ENCODE results near the gene HOXC13. TPM values are rescaled to one million over a fixed set of nuclear protein-coding genes. Genes with fewer than 3 reads are reported as not detected.

The HOXC13 gene
- total RNA-seq, 1 donor from 2014 or later, result not detected

DNA sequence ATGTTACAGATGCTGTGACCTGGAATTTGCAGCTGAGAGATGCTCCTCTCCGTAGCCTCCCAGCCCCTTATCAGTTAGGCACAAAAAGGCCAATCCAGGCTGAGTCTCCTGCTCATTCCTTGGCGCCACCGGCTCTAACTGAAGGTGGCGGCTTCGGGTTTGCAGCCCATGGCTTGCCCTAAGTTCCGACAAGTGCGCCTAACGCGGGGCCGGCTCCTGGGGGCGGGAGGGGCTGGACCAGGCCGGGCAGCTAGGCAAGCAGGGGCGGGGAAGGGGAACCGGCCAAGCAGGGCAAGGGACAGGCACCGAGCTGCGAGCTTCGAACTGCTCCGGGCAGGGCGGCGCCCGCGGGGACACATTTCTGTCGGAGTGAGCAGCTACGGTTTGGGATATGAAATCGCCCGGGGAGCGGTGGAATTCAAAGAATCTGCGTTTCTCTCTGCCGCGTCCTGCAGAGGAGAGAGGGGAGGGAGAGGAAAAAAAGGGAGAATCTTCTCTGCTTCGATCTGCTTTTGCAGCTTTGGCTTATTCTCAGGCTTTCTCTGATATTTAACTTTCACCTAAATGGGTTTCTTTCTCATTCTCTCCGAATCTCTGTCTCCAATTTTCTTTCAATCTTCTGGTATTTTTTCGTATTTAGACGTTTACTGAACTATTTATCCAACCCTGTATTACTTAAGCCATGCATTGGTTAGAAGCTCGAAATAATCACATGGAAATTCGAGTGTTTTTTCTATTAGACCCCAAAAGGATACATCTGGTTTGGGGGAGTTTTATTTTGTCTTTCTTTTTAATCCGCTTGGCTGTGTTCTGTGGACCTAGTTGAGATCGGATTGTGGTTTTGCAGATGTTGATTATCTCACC lies 14.5 kb downstream of the HOXC13 start:
- ATAC-seq, result no peak
- intact Hi-C loops (cut with DNase I), result no loop called here
- DNase-seq (ENCODE audit: missing footprints), result no peak

- no peak for ATAC-seq
- intact Hi-C loops (cut with DNase I), result no loop called here
- DNase-seq (ENCODE audit: missing footprints), result no peak
Observed at GRCh38 chr12:53953831-53954693, 15.4 kb downstream of the HOXC13 start.

DNA sequence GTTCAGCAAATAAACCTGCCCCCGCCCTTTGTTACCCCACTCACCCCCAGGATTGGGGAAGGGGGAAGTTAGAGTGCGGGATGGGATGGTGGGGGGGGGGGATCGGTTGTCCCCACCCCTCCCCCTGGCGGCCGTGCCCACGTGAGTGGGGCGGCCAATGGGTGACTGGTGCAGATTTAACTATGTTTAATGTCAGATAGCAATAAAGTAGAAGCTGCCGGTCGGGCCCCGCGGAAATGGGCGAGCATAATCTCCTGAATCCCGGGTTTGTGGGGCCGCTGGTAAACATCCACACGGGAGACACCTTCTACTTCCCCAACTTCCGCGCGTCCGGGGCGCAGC lies 16.0 kb downstream of the HOXC13 start, which contains the start of gene HOXC12:
Gene HOXC12, plus strand, starts transcription at position 210 of the 342 bp plus-strand sequence. Its CDS starts 27 bp downstream, at position 237.
- DNase-seq (ENCODE audit: missing footprints), result no peak
- ATAC-seq, result no peak
- intact Hi-C loops (cut with DNase I), result no loop called here

DNA sequence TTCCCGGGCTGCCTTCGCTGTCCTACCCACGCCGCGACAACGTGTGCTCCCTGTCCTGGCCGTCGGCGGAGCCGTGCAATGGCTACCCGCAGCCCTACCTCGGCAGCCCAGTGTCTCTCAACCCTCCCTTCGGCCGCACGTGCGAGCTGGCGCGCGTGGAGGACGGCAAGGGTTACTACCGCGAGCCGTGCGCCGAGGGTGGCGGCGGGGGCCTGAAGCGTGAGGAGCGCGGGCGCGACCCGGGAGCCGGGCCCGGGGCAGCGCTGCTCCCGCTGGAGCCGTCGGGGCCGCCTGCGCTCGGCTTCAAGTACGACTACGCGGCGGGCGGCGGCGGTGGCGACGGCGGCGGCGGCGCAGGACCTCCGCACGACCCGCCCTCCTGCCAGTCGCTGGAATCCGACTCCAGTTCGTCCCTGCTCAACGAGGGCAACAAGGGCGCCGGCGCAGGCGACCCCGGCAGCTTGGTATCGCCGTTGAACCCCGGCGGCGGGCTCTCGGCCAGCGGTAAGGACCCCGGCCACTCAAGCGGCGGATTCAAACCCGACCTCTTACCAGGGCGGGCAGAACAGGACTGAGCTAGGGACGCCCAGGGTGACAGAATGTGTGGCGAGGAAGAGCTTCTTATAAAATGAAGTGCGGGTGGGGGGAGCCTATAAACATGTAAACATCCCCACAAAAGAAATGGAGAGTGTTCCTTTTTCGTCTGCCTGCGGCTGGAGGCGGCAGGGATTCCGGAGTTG lies 16.6 kb downstream of the HOXC13 start:
- ATAC-seq (no peak), DNase-seq (ENCODE audit: missing footprints) (no peak)
- intact Hi-C loops (cut with DNase I), result no loop called here

GRCh38 chr12:53955776-53956250 lies 17.2 kb downstream of the HOXC13 start:
- ATAC-seq, result no peak
- intact Hi-C loops (cut with DNase I), result no loop called here
- no peak for DNase-seq (ENCODE audit: missing footprints)

GRCh38 chr12:53956251-53956887 lies 17.7 kb downstream of the HOXC13 start:
- ATAC-seq (no peak), DNase-seq (ENCODE audit: missing footprints) (no peak)
- intact Hi-C loops (cut with DNase I), result no loop called here

DNA sequence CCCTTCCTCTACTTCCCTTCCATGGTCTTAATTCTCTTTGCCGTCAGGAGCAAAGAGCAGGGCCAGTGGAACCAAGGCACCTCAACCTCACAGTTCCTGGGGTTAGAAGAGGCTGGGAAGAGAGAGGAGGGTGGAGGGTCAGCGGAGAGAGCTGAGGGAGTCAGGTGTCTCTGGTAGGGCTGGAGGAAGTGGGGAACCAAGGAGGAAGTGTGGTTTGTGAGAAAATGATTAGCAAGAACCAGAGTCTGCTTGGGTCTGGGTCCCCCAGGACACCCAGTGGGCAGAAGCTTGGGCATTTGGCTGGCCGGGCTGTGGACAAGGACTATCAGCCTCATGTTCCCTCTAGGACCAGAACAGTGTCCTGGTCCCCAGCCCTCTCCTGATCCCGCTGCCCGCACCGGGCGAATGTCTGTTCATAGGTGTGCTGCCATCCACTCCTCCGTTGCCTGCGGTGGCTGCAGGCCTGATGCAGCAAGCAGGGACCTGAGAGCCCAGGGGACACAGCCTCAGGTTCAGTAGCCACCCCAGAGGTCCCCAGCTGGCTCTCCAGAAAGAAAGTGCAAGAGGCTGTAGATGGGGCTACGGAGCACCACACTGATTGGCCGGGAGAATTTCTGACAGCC lies 18.4 kb downstream of the HOXC13 start:
- ATAC-seq (no peak), DNase-seq (ENCODE audit: missing footprints) (no peak)
- intact Hi-C loops (cut with DNase I), result no loop called here

- ATAC-seq, result no peak
- intact Hi-C loops (cut with DNase I), result no loop called here
- no peak for DNase-seq (ENCODE audit: missing footprints)
Observed at GRCh38 chr12:53958128-53958527, 19.5 kb downstream of the HOXC13 start.

DNA sequence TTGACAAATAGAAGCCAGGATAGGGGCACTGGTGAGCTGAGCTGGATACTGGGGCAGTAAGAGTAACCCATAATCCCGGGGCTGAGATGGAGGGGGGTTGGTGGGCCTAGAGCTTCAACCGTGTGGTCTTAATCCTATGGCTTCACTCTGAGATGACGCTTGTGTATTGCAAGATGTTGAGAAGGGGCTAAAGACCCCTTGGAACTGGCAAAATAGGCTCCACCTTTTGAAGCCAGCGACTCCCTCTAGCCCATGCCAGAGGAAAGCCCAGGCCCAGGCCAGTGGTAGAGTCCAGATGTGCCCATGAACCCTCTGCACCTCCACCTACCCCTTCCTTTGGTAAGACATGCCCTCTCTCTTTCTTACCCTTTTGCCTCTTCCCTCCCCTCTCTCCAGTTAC lies 20.7 kb downstream of the HOXC13 start:
- intact Hi-C loops (cut with DNase I), result no loop called here
- ATAC-seq (no peak), DNase-seq (ENCODE audit: missing footprints) (no peak)

GRCh38 chr12:53960187-53961024 lies 21.8 kb downstream of the HOXC13 start:
- intact Hi-C loops (cut with DNase I), result no loop called here
- no peak for ATAC-seq
- DNase-seq (ENCODE audit: missing footprints), result no peak

- DNase-seq (ENCODE audit: missing footprints), result no peak
- intact Hi-C loops (cut with DNase I), result no loop called here
Observed at GRCh38 chr12:53961025-53961761, 22.6 kb downstream of the HOXC13 start.

GRCh38 chr12:53963005-53963404 lies 24.4 kb downstream of the HOXC13 start:
- intact Hi-C loops (cut with DNase I), result no loop called here
- ATAC-seq (no peak), DNase-seq (ENCODE audit: missing footprints) (no peak)

More at GRCh38 chr12:53961025-53961761, 22.6 kb downstream of the HOXC13 start:
- ATAC-seq, result no peak

DNA sequence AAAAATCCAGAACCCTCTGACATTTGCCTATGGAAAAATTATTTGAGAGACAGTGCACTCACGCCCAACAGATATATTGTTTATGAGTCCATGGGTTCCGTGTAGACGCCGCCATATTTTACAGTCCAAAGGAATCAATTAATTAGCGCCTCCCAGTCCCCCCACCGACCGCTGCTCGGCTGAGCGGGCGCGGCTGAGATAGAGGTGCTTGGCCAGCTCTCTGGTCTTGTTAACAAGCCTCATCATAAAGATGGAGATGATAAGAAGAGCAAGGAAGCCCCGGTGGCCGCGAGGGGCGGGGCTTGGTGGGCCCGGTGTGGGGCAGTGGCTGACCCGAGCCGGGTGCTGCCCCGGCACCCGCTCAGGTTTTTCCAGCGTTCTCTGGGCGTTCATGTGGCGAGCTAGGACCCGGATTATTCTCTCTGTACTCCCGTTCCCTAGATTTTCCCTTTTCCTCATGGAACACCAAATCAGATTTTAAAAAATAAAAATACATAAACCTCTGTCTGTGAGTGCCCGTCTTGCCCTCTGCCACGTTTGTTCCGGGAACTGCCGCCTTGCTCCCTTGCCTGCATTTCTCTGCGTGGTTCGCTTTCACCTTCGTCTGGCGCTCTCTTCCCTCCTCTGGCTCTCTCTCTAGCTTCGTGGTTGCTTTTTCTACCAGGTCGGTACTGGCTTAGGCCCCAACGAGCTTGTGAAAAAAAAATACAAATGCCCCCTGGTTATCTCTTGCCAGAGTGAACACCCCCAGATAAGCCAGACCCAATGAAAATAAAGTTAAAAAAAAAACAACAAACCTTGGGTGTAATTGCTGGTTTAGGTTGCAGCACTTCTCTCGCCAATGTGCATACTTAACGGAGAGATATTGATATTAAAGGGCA lies 25.0 kb downstream of the HOXC13 start:
- intact Hi-C loops (cut with DNase I), result no loop called here
- ATAC-seq, result no peak
- DNase-seq (ENCODE audit: missing footprints), result no peak

GRCh38 chr12:53964315-53964713 lies 25.7 kb downstream of the HOXC13 start:
- no peak for ATAC-seq
- no peak for DNase-seq (ENCODE audit: missing footprints)
- intact Hi-C loops (cut with DNase I), result no loop called here

GRCh38 chr12:53965281-53966084 lies 26.9 kb downstream of the HOXC13 start:
- no peak for DNase-seq (ENCODE audit: missing footprints)
- ATAC-seq, result no peak
- intact Hi-C loops (cut with DNase I), result no loop called here
